ENCODE data around the gene CTPS1. TPM values are rescaled to one million over a fixed set of nuclear protein-coding genes. Genes with fewer than 3 reads are reported as not detected.

The CTPS1 gene
- total and polyA plus RNA-seq, 2 of the 13 experiments (the other 11 are each of a cell fraction or from before 2014, with no cell fraction given): 9.6 to 42.8 TPM

DNA sequence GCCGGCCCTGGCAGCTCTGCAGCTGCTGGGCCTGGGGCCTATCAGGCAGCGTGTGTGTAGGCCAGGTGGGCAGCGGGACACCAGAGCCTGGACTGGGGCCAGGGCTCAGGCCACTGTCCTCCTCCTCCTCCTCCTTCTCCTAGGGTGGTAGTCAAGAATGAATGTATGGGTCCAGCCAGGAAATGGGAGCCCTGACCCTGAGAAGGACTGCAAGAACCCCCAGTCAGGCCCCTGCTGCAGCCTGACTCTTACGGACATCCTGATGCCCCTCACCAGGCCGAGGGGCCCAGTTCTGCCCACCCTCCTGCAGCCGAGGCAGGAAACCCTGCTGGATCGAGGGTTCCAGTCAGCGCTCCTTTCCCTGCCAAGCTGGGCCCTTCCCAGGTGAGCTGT lies 38.5 kb downstream of the CTPS1 start:
- Histone ChIP-seq H2AFZ (ENCODE audit: low read length) (no peak overlapping the region), H3K4me3 (replicated peaks in 1 of 3; ENCODE audit: insufficient read depth in 1 of 3, low read depth in 2 of 3, low read length in 3 of 3) (no peak overlapping the region), H3K9ac (ENCODE audit: insufficient read depth, low read depth, low read length) (no peak overlapping the region), H4K20me1 (ENCODE audit: insufficient read depth, low read length) (no peaks in the 10 kb centered on the region), H3K4me1 (ENCODE audit: insufficient read depth, low read length) (peaks cover 15% of the 10 kb centered on the region), H3K27me3 (ENCODE audit: control insufficient read depth in 1 of 2, insufficient read depth in 2 of 2, low read length in 2 of 2) (no peaks in the 10 kb centered on the region), H3K27ac (ENCODE audit: extremely low read length, insufficient read depth, low read length) (no peak overlapping the region), H3K36me3 (replicated peaks in 1 of 2; ENCODE audit: control insufficient read depth in 1 of 2, insufficient read depth in 2 of 2, low read length in 2 of 2) (peaks cover 4 to 27% of the 10 kb centered on the region in 2 experiments), H3K79me2 (ENCODE audit: insufficient read depth, low read length) (no peaks in the 10 kb centered on the region), H3K4me2 (ENCODE audit: low read depth, low read length) (no peak overlapping the region), H3K9me3 (ENCODE audit: low read length) (no peaks in the 10 kb centered on the region)
- DNase-seq (ENCODE audit: low spot score): no peak
- CTCF ChIA-PET (ENCODE audit: low intra/inter-chr PET ratio, low total read pairs): no interaction called here
- FAIRE-seq: no peak
- intact Hi-C loops (cut with micrococcal nuclease; ENCODE audit: unreplicated experiment): no loop called here
- no peak for ATAC-seq
- no TSS peak for BruUV-seq (replicated peaks)
- WGBS (ENCODE audit: low lambda C conversion rate): 92% methylated on average over 2 of the region's 8 CpGs
- POLR2A ChIA-PET: no interaction called here
- in situ Hi-C loops (cut with HindIII; ENCODE audit: extremely low pct_ligation_motif_present, low pct_unique_long_range_greater_than_20kb): no loop called here
- TF ChIP-seq RFXAP (CRISPR knock-in tag; IDR thresholded peaks at IDR 0.05; ENCODE audit: borderline replicate concordance) (no peak), SALL1 (CRISPR knock-in tag; IDR thresholded peaks at IDR 0.05) (no peak), TBP (CRISPR knock-in tag; IDR thresholded peaks at IDR 0.05) (no peak), ZBTB1 (CRISPR knock-in tag; IDR thresholded peaks at IDR 0.05; ENCODE audit: borderline replicate concordance) (no peak), CHCHD3 (CRISPR knock-in tag; IDR thresholded peaks at IDR 0.05) (no peak), ZNF598 (CRISPR knock-in tag; IDR thresholded peaks at IDR 0.05; ENCODE audit: borderline replicate concordance) (no peak), PRPF4 (IDR thresholded peaks at IDR 0.05; ENCODE audit: low read depth, low read length, poor library complexity, severe bottlenecking) (no peak), ZSCAN25 (CRISPR knock-in tag; IDR thresholded peaks at IDR 0.05) (no peak), NFE2L2 (IDR thresholded peaks at IDR 0.05; ENCODE audit: low read length) (no peak), MTF1 (CRISPR knock-in tag; IDR thresholded peaks at IDR 0.05) (no peak), ZNF24 (IDR thresholded peaks at IDR 0.05) (no peak), YEATS2 (CRISPR knock-in tag; IDR thresholded peaks at IDR 0.05; ENCODE audit: borderline replicate concordance) (no peak), ZNF331 (CRISPR knock-in tag; IDR thresholded peaks at IDR 0.05) (no peak), KDM2A (CRISPR knock-in tag; IDR thresholded peaks at IDR 0.05; ENCODE audit: borderline replicate concordance, low read depth) (no peak), ISL2 (CRISPR knock-in tag; IDR thresholded peaks at IDR 0.05) (no peak), ZNF547 (CRISPR knock-in tag; IDR thresholded peaks at IDR 0.05) (no peak), GLI4 (CRISPR knock-in tag; IDR thresholded peaks at IDR 0.05; ENCODE audit: borderline replicate concordance) (no peak), TFDP1 (CRISPR knock-in tag; IDR thresholded peaks at IDR 0.05; ENCODE audit: borderline replicate concordance) (no peak), ATF7-NPFF (CRISPR knock-in tag; IDR thresholded peaks at IDR 0.05; ENCODE audit: low read depth) (no peak)
